MM.1S (cell line): ENCODE data around the gene UBAC2.

Experiments used
- EZH2 ChIP-seq: fragments of 300-600 bp; sonication (generic); optimal IDR thresholded peaks from 2 replicates; pipeline ENCODE3; 2017; ENCODE audit warnings: low read depth, mild to moderate bottlenecking, antibody characterized with exemption, low read length, mixed read lengths
- EZH2phosphoT487 ChIP-seq: fragments of 300-600 bp; sonication (generic); IDR thresholded peaks from 2 replicates; pipeline ENCODE4 v1.6.1; 2018; ENCODE audit warnings: antibody characterized with exemption, low read length
- TF ChIP-seq, protein P1 (sequence below): fragments of 300-600 bp; sonication (generic); IDR thresholded peaks from 2 replicates; pipeline ENCODE4 v1.5.1; 2016; ENCODE audit warnings: antibody characterized with exemption, low read length, mixed read lengths

DNA sequence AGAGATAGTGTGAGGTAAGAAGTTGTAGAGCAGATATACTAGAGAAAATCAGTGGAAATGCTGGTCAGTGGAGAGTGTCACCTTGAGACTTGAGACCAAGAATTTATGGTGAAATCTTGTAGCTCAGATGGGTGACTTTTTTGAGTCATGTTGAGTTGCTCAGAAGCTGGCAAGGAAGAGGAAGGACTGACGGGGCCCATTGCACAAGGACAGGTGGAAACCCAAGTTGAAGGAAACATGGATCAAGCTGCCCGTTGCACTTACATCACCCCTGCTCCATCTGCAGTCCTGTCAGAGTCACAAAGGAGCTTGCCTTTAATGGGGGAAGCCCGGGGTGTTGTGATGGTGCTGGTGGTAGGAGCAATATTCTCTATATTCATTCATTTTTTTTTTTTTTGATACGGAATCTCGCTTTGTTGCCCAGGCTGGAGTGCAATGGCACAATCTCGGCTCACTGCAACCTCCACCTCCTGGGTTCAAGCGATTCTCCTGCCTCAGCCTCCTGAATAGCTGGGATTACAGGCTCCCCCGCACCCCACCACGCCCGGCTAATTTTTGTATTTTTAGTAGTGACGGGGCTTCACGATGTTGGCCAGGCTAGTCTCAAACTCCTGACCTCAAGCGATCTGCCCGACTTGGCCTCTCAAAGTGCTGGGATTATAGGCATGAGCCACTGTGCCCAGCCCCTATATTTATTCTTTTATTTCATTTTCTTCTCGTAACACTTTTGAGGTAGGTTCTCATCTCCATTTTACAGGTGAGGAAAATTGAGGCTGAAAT, 27.4 kb downstream of the UBAC2 start:
- TF ChIP-seq, protein P1, sequence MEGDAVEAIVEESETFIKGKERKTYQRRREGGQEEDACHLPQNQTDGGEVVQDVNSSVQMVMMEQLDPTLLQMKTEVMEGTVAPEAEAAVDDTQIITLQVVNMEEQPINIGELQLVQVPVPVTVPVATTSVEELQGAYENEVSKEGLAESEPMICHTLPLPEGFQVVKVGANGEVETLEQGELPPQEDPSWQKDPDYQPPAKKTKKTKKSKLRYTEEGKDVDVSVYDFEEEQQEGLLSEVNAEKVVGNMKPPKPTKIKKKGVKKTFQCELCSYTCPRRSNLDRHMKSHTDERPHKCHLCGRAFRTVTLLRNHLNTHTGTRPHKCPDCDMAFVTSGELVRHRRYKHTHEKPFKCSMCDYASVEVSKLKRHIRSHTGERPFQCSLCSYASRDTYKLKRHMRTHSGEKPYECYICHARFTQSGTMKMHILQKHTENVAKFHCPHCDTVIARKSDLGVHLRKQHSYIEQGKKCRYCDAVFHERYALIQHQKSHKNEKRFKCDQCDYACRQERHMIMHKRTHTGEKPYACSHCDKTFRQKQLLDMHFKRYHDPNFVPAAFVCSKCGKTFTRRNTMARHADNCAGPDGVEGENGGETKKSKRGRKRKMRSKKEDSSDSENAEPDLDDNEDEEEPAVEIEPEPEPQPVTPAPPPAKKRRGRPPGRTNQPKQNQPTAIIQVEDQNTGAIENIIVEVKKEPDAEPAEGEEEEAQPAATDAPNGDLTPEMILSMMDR: no peak
- TF ChIP-seq EZH2 (no peak), EZH2phosphoT487 (no peak)
